ENCODE data around the gene DHRS4L2.
"Not testable (repeated sequence)": the region's sequence is repeated elsewhere in the genome, so short reads cannot be mapped to it uniquely, and the experiment has no call there.

DNA sequence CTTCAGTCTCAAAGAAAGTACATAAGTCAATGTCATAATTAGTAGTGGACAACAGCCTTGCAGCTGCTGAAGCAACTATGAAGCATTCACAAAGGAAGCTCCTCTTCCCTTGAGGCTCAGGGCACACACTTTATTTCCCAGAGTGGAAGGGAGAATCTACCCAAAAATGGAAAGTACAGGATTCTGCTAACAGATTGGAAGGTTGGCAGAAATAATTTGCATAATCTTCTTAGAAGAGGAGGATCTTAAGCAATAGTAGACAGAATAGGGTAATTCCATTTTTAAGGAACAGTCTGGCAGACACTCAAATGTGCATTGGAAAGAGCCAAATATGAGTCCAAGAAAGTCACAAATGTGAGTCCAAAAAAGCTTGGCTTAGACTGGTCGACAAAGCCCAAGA is 2.2 kb downstream of the DHRS4L2 start:
- TF ChIP-seq CTCF, POLR2A, POLR2AphosphoS5 (IDR thresholded peaks at IDR 0.05): not testable (repeated sequence)

Measured in transverse colon (tissue), 4 donors.